HG03571 (cell line): ENCODE data around the gene CAMKMT.

ENCODE experiments used
- ATAC-seq: cut with Tn5 transposase; IDR thresholded peaks from one replicate; pipeline ENCODE4 v1.9.1; 2021; ENCODE audit not compliant: unreplicated experiment

CAMKMT gene

DNA sequence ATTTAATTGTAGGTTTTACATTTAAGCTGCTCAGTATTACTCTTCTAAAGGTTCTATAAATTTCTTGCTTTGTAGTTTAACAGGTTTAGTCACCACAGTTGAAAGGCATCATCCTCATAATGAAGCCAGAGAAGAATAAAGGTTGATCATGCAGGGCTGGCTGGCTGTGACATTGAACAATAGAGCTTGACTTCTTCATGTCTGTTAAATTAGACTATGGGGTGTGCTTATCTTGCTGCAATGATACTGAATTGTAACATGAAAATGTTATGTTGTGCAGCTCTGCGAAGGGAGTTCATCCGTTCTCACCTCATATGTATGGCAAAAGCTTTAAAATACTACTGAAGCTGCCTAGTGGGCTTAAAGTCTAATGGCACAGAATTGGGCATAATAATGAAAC is 81.8 kb downstream of the CAMKMT start:
- no peak for ATAC-seq

GRCh38 chr2:44444881-44445280 is 83.1 kb downstream of the CAMKMT start:
- ATAC-seq: no peak

GRCh38 chr2:44448860-44449527 is 87.2 kb downstream of the CAMKMT start:
- no peak for ATAC-seq

DNA sequence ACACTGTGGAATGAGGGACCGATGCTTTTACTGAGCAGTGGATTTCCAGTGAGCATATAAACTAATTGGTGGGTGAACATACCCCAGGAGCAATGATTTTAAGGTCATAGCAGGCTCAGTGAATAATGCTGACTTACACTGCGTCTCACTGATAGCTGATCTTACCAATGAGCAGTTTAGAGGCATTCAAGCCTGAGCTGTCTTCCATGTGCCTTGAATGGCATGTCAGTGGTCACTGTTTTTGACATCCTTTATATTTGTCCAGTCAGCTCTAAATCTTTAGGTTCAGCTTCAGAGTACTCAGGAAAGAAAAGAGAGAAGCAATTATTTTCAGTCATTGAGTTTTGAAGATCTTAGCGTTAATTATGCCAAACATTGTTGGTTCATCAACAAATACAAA is 88.3 kb downstream of the CAMKMT start:
- ATAC-seq: no peak

GRCh38 chr2:44450806-44451205 is 89.1 kb downstream of the CAMKMT start:
- ATAC-seq: no peak

- ATAC-seq: no peak
These were observed 90.4 kb downstream of the CAMKMT start for GRCh38 chr2:44452069-44452583.

DNA sequence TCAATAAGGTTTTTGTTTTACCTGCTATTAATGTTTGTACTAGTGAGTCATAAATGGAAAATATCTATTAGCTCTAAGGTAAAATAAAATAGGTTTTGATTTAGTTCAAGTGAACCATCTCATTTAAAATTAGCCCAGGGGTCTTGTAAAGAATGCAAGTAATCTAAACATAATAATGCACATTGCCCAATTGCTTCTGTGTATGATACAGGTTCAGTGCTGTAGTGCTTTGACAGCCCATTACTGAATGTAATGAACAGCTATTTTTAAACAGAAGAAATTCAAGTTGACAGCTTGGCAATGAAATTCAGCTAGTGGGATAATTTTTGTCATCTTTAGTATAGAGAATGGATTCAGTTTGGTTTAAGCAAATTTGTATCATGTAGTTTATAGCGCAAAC is 91.5 kb downstream of the CAMKMT start:
- no peak for ATAC-seq

- ATAC-seq: no peak
These were observed 94.1 kb downstream of the CAMKMT start for GRCh38 chr2:44455877-44456276.

DNA sequence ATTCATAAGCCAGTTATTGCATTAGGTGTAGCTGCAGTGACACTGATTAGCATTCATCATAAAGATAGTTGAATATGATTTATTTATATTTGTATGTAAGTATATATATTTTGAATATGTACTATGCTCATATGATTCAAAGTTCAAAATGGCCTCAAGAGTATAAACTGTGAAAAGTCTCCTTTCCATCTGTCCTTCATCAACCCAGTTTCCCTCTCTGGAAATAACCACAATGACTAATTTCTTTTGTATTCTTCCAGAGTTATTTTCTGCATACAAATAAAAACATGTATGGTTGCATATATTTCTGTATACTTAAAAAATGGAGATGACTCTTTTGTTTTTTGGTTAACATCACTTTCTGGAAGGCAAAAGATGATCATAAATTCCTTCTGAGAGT is 95.2 kb downstream of the CAMKMT start:
- ATAC-seq: no peak

DNA sequence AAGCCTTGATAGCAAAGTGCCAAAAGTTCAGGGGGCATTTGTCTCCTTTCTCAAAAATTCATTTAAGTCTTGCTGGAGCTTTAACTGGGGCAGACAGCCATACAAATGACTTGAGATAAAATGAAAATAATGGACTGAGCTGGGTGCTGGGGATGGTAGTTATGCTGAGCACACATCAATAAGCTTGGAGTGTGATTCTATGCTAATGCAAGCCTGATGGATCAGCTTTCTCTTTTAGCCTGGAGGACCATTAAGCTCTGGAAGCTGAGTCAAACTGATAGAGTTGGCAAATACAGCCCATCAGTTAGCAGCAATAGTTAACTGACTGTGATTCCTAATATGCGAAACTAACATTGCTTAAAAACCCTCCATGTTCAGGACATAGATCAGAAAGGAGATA is 98.0 kb downstream of the CAMKMT start:
- no peak for ATAC-seq

GRCh38 chr2:44462934-44463849 is 101.4 kb downstream of the CAMKMT start:
- no peak for ATAC-seq

- ATAC-seq: no peak
These were observed 102.7 kb downstream of the CAMKMT start for GRCh38 chr2:44464437-44464836.

GRCh38 chr2:44470151-44470550 is 108.4 kb downstream of the CAMKMT start:
- ATAC-seq: no peak

DNA sequence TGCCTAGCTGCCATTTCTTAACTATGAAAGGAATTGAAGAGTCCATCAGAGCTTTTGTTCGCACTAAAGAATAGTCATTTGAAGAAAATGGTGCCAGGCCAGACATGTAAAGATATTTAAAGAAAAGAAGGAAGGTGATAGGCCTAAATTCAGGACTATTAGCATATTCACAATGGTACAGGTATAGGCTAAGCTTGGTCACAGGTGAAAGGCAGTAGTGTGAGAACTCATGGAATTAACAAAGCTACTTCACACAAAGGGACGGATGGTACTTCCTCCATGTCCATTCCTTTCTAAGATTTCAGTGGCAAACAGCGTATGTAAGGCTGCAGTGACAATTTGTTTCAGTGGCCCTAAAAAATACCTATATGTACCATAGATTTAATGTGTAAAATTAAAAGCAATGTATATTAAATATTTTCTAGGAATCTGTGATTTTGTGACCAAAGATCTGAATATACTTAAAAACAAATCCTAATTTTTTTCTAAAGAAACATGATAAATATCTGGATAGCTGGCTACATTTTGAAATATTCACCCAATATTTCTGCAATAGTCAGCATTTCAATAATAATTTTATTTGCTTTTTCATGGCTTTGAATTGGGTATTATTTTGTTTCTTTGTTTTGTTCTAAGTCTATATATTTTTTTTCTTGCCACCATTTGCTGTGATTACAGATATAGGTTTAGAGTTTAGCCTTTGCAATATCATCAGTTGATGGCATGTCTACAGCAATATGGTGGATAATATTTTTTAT is 116.1 kb downstream of the CAMKMT start:
- no peak for ATAC-seq

DNA sequence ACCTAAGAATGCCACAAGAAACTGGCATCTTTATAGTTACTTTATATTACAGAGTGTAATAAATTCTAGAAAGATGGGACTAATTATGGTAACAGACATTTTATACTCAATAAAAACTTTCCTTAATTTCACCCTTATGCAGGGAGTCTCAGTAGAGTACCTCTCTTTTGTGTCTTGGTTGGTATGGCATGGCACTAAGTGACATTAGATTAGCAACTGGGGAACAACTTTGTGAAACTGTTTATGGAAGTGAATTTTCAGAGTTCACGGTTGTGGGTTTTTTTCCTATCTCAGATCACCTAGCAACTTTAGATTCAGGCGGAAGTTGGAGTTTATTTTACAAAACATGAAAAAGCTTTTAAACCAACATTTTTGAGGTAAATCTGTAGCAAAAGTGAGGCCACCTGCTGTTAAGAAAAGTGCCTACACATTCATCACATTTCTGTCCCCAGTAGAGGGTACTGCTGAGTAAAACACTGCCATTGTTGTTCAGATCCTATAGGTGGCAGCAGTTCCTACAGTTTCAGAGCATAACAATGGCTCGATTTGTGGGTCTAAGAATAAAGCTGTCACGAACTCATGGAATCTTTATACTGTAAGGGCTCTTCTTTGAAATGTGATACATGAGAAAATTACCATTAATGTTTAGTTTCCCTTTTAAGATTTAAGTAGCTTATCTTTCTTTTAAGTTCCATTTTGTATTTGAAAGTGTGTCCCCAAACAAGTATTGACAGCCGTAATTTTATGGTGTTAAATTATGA is 117.6 kb downstream of the CAMKMT start:
- peak; percentile 81 for ATAC-seq

GRCh38 chr2:44480068-44480467 is 118.3 kb downstream of the CAMKMT start:
- no peak for ATAC-seq

GRCh38 chr2:44487052-44487451 is 125.3 kb downstream of the CAMKMT start:
- ATAC-seq: no peak

- ATAC-seq: no peak
These were observed 129.0 kb downstream of the CAMKMT start for GRCh38 chr2:44490726-44491125.

GRCh38 chr2:44494006-44494405 is 132.3 kb downstream of the CAMKMT start:
- no peak for ATAC-seq

GRCh38 chr2:44495035-44495434 is 133.3 kb downstream of the CAMKMT start:
- ATAC-seq: no peak

GRCh38 chr2:44495544-44495943 is 133.8 kb downstream of the CAMKMT start:
- no peak for ATAC-seq
